HL-60/S4 treated with retinoic acid at 250 ng/mL for 4 days and 3 days (cell line): ENCODE measurements around the gene FARP1.
"Not testable (repeated sequence)": the region's sequence is repeated elsewhere in the genome, so short reads cannot be mapped to it uniquely, and the experiment has no call there.

Source experiments
- in situ Hi-C: fragments of 300-500 bp; cut with MboI; formaldehyde crosslinking; loops from 2 replicates; pipeline ENCODE4 v1.7.0; 2022; ENCODE audit warnings: low sequenced_read_pairs

The FARP1 gene

DNA sequence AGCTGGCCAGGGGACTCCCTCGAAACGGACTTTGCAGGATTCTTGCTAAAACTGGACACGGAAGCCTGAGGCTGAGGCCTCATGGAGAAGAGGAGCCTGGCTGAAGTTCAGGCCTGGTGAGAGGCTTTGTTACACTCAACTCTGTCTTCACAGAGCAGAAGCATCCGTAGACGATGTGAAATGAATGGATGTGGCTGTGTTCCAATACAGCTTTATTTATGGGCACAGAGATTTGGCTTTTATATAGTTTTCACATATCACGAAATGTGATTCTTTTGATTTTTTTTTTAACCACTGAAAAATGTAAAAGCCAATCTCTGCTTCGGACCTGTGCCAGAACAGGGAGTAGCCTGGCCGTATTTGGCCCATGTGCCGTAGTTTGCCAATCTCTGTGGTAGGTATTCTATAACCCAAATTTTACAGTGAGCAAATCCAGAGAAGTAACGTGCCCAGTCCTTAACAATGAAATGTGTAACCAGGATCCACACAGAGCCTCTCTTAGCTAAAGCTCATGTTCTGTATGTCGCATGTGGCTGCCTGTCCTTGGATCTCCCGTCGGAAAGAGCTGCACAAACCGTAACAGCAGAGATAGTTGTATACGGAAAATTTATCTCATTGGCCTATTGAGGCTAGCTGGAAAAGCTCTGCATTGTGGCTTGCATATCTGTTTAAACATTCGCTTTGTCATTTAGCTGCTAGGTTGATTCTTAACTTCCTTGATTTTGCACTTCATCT lies 205.7 kb downstream of the FARP1 start:
- in situ Hi-C loops, result no loop called here

DNA sequence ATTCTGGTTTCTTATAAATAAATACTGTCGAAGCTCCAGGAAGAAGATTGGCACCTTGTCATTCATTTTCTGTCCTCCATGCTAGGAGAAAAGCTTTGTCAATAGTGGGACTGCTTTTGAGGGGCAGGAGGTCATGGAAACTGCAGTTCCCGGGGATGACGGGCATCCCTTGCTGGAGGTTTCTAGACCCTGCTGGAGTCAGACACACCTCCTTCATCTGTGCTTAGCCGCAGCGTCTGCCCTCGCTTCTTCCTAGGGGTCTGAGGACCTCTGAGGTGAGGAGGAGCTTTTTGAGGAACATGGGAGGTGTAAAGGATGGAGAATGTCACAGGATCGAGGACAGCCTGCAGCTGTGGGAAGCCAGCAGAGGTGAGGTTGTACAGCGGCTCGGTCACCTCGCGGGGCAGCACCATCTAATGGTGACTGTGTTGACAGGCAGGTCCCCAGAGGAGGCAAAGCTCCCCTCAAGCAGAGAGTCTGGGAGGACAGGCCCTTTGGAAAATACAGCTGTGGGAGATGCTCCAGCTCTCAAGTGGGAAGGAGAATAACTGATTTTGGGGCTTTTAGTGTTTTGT lies 206.9 kb downstream of the FARP1 start:
- in situ Hi-C loops, result no loop called here

DNA sequence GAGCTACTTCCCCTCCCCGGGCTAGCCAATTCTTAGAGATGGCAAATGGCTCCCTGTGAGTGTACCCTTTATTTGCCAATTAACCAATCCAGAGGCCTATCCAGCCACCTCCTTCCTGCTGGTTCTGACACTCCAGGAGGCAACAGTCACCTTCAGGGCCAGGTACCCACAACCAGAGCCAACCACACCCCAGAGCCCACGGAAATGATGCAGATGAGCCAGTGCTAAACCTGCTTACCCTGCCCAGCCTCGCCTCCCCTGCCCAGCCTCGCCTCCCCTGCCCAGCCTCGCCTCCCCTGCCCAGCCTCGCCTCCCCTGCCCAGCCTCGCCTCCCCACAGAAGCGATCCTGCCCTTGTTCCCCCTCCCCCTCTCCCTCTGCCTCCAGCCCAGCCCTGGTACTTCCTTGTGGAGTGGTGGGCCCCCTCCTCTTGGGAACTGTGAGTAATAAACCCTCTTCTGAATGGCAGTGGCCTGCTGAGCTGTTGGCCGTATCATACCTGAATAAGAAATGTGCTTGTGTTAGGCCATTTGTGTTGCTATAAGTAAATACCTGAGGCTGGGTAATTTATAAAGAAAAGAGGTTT lies 207.9 kb downstream of the FARP1 start:
- in situ Hi-C loops, result no loop called here

DNA sequence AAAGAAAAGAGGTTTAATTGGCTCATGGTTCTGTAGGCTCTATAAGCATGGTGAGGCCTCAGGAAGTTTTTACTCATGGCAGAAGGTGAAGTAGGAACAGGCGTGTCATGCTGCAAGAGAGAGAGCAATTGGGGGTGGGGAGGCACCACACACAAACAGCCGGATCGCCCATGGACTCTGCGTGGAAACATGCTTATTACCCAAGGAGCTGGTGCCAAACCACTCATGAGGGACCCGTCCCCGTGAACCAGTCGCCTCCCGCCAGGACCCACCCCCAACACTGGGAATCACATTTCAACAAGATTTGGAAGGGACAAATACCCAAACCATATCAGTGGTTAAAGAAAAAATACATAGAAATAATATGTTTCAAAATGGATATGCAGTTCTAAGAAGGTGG lies 208.7 kb downstream of the FARP1 start:
- in situ Hi-C loops, result no loop called here

DNA sequence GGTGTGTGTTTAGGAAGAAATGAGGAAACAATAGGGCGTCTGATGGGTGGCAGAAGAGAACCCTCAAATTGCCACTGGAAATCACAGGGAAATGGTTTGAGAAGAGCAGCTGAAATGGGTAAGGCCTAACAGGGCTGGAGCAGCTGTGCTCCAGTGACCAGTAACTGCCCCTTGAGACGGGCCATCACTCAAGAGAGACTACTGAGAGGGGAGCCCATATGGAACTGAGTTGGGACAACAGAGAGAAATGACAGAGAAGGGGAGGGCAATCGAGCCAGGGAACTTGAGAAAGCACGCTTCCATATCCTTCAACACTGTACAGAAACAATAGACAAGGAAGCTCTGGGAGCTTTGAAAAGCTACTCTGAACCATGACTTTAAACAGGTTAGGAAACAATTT lies 209.3 kb downstream of the FARP1 start:
- in situ Hi-C loops, result no loop called here

DNA sequence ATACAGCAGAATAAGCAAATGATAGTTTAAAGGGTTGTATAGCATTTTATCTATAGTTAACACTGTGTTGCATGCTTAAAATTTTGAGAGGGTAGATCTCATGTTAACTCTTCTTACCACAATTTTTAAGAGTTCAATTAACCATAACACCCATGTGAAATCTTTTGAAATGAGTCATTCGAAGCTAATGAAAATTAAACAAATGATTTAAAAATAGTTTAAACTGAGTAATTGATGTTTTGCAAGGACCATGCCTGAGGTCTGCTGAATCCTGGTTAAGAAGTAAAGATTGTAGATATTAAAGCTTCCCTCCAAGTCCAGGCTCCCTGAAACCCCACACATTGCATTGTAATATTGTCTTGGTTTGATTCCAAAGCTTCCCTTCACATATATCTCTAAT lies 210.9 kb downstream of the FARP1 start:
- in situ Hi-C loops, result no loop called here

DNA sequence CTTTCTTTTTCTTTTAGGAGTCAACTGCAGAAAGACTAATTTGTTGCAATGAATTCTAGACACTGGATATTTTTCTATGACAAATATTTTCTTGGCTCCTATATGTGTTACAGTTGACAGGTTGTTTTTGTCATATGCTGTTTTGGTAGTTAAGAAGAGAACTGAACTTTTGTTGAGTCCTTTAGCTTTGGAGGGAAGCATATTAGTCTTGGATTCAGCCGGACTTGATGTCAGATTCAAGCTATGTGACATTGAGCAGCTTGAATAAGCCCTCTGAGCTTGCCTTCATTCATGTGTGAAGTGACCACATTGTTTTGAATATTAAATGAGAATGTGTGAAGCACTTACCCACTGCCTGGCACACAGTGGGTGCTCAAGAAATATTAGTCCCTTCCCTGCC lies 216.0 kb downstream of the FARP1 start:
- in situ Hi-C loops, result no loop called here

DNA sequence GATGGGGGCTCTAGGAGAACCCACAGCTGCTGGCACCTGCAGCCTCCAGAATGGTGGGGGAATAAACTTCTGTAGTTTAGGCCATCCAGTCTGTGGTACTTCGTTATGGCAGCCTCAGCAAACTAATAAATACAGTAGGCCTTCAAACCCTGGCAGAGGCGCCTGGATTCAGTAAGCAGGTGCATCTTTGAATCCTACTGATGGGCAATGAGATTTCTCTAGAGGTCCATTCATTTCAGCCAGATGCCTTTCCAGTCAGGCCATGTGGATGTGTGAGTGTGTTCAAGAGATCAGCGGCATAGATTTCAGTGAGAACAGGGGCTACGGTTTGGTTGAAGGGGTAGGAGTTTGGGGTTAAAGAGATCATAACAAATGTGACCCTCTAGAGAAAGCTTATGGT lies 217.7 kb downstream of the FARP1 start:
- in situ Hi-C loops, result no loop called here

DNA sequence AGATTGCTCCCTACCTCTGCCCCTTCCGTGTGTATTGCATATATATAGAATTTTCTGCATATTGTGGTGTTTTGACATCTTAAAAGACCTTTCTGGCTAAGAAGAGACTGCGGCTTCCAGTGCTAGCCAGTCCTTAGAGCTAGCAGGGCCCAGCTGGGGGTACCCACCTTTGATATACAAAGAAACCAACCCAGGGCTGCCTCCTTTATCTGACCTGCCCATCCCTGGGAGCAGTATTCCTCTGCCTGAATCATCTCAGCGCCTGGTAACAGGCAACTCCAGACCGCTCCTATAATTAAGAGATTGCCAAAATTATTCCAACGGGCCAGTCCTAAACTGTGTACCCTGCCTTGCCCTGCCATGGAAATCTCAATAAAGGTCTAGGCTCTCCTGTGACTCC lies 220.4 kb downstream of the FARP1 start:
- in situ Hi-C loops, result no loop called here

DNA sequence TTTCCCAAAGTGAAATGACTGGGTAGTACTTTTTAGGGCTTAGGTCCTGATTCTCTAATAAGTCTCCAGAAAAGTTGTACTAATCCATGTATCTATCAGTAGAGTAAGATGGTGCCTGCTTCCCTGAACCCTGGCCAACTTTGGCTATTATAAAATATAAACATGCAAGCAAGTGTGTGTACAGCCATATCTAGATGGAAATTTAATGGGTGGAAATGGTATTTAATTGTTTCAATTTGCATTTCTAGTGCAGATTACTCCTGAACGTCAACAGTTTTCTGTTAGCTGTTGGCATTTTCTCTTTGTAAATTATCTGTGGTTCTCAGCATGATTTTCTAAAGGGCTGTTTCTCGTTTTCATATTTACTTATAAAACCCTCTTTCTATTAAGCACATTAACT lies 221.3 kb downstream of the FARP1 start:
- in situ Hi-C loops, result no loop called here

DNA sequence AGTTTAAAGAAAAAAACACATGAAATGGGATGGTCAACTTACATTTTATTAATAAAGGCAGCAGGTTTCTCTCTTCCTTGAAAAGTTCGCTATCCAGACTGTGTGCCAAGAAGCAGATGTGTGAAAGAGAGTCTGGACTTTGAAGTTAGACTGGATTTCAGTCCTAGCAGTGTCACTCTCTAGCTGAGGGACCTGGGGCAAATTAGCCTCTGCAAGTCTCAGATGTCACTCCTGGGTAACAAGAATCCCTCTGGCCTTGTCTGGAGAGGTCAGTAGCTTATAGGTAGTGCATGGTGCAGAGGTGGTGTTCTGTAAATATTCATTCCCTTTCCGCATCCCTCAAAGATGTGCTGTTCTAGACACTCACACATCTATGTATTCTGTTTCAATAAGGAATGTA lies 221.8 kb downstream of the FARP1 start:
- in situ Hi-C loops, result no loop called here

DNA sequence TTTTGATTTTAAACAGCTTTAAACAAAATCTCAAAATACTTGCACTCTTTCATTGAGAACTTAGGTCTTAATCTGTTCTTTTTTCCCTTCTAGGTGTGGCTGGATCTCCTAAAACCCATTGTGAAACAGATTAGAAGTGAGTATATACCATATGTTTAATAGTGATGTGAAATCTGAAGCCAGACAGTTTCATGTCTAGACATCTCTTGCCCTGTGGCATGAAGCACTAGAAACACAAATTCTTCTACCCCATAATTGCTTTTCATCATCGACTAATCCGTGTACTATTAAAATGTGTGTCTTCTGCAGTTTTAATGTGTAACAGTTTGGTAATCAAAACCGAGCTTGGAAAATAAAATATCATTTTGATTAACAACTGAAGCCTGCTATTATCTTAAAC lies 222.4 kb downstream of the FARP1 start:
- in situ Hi-C loops, result no loop called here

DNA sequence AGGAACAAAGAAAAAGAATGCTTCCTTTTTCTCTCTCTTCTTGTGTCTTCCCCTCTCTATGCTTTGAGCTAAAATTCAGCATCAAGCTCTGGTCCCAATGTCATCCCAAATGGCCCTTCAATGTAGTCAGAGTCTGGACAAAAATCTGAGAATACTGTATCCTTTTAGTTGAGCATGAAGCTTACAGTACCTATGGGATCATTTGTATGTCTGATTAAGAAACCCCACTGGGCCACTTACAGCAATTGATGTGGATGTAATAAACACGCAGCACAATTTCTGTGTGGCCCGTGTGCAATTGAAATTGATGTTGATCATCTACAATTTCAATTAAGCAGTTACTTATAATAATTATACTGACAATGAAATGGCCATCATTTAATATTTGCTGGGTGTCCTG lies 223.1 kb downstream of the FARP1 start:
- in situ Hi-C loops, result no loop called here

DNA sequence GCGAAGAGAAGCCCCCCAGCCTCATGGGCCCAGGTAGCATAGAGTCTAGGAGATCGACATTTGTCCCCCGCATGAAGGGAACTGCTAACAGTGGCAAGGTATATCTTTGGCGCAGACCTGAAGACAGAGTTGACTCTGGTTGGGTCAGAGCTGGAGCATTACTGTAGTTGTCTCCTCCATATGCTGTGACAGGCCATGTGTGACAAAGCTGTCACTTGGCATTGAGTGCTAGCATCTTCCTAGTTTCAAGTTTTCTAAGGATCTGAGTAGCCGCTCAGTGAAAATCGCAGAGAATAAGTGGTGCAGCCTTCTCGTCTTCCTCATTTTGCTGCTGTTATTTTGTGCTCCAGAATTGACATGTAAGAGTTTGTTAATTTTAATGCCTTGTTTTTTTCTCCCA lies 223.5 kb downstream of the FARP1 start:
- in situ Hi-C loops, result no loop called here

DNA sequence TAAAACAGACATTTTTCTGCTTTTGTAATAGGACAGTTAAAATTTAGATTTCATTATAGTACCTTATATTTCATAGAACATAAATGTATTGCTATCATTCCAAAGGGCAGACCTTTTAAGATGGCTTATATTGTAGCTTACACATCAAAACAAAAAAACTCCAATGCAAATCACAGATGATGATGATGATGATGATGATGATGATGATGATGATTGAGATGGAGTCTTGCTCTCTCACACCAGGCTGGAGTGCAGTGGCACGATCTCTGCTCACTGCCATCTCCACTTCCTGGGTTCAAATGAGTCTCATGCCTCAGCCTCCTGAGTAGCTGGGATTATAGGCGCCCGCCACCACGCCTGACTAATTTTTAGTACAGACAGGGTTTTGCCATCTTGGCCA lies 224.1 kb downstream of the FARP1 start:
- in situ Hi-C loops, result no loop called here

DNA sequence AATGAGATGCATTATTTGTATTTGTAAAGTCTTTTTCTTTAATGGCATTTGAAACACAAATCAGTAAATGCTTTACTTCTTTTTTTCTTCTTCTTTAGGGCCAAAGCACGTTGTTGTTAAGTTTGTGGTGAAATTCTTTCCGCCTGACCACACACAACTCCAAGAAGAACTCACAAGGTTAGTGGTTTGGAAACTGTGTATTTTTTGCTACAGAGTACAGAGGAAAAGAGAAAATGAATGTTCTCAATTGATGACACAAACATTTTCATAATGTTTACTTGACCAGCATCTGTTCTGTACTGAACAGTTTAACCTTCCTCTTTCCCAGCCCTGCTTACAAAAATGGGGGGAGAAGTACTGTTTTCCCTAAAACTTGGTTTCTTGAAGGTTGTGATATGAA lies 225.1 kb downstream of the FARP1 start:
- in situ Hi-C loops, result no loop called here

DNA sequence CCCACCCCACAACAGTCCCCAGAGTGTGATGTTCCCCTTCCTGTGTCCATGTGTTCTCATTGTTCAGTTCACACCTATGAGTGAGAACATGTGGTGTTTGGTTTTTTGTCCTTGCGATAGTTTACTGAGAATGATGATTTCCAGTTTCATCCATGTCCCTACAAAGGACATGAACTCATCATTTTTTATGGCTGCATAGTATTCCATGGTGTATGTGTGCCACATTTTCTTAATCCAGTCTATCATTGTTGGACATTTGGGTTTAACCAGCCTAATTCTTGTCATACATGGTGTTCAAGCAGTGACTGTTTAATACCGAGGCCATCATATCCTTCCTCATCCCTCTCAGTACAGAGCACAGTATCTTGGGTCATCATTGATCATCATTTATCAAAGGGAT lies 226.6 kb downstream of the FARP1 start:
- in situ Hi-C loops, result not testable (repeated sequence)

DNA sequence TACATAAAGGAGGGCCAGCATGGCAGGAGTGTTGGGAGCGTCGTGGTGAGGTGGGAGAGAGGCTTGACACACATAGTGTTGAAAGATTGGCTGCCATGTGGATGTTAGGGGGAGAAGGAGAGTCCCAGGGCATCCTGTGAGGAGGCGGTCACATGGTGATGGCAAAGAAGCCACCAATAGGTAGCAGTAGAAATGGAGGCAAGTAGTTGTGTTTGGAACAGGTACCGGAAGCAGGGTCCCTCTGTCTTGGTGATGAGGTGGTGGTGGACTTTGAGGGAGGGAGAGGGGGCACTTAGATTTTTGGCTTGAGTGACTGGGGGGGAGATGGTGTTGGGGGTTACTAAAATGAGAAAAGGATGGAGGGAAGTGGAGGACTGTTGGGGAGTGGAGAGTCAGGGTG lies 227.4 kb downstream of the FARP1 start:
- in situ Hi-C loops, result no loop called here

DNA sequence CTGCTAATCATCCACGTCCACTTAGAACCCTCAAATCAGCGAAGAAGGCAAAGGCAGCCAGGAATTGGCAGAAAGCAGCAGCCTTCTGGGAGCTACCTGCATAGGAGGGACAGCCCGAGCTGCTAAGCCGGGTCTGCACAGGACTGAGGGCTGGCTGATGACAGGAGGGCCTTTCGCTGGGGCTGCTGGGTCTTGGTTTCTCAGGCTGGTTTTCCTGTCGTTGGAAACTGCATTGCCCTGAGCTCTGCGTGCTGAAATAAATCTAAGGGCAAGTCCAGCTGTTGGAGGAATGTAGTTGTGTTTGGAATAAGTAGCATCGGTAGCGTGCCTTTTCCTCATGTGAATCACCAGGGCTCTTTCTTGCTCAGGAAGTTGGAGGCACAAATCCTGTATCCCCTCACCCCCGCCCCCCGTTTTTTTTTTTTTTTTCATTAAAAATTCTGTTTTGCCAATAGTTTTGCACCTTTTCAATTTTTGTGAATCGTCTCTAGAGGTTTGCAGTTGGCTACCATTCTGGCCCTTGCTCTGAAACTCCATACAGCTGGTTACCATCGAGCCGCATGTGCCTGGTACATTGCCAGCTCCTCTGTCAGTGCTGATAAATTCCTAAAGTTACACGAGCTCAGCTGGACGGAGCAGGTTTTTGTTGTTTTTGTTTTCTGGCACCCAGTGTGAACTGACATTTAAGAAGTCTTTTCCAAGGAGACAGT lies 228.1 kb downstream of the FARP1 start:
- in situ Hi-C loops, result no loop called here

DNA sequence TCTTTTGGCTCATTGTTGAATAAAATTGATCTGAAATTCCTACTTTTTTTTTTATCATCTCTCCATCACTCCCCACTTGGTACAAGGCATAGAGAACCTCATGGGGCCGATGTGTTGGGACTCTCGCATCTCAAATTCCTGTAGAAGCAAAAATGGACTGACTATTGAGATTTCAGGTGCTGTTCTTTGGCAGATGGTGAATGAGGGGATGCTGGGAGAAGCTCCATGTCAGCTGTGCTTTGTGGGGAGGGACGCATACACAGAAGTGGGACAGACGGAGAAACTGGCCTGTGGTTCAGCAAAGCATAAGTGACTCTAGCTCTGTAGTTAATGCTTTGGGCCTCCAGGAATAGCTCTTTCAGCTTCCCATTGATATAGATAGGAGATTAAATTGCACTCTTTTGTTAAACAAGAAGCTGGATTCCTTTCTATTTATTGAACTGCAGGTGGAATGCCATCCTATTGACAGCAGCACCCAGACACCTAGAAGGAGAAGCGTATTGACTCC lies 228.7 kb downstream of the FARP1 start:
- in situ Hi-C loops, result no loop called here

DNA sequence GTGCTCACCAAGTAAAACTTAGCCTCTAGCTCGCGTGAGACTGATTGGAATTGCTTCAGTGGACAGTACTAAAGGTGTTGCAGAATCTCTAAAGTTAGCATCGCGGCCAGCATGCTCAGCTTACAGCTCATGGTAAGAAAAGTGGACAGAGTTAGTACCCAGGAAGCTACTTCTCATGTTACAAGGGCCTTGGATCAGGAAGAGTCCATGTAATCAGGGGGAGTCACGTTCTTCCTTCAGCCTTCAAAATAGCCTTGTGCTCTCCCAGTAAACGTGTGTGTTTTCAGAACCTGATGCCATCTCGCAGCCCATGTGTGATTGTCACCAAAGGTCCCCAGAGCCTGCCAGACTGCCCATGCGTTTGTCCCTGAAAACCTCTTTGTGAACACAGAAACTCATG lies 230.0 kb downstream of the FARP1 start:
- in situ Hi-C loops, result no loop called here

DNA sequence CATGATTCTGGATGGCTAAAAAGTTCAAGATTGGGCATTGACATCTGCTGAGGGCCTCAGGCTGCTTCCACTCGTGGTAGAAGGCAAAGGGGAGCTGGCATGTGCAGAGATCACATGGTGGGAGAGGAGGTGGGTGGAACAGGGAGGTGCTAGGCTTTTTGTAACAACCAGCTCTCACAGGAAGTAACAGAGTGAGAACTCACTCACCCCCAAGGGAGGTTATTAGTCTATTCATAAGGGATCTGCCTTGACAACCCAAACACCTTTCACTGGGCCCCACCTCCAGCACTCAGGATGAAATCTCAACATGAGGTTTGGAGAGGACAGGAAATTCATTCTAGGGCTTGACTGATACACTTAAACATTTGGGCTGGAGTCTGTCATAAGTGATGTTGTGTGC lies 231.9 kb downstream of the FARP1 start:
- in situ Hi-C loops, result no loop called here
